ENCODE data around the gene YWHAQ. TPM values are rescaled to one million over a fixed set of nuclear protein-coding genes. Genes with fewer than 3 reads are reported as not detected.

Gene YWHAQ
- total RNA-seq, 1 donor from 2014 or later: 408 TPM

DNA sequence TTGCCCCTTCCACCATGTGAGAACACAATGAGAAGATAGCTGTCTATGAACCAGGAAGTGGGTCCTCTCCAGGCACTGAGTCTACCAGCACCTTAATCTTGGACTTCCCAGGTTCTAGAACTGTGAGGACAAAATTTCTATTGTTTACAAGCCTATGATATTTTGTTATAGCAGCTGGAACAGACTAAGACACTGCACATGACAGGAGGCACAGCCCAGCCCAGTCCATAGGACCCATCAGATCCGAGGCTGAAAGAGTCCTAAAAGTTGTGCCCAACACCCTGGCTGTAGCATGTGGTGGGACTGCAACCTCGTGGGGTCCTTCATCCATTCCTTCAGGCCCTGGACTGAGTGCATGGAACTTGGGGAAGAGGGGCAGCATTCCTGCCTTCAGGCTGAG is 48.4 kb upstream of the YWHAQ start:
- no peaks in the 10 kb centered on the region for H3K79me2 ChIP-seq (ENCODE audit: insufficient read depth, low read length)
- no peak overlapping the region for H3K4me3 ChIP-seq (ENCODE audit: insufficient read depth, low read depth, low read length)
- no peak overlapping the region for H3K9ac ChIP-seq (ENCODE audit: low read length)
- peaks cover 2% of the 10 kb centered on the region for H3K9me3 Mint-ChIP-seq (ENCODE audit: unreplicated experiment)
- DNase-seq (ENCODE audit: low read depth) (no peak), FAIRE-seq (no peak)
- H3K36me3 ChIP-seq (ENCODE audit: insufficient read depth, low read length): no peaks in the 10 kb centered on the region
- no peaks in the 10 kb centered on the region for H3K36me3 Mint-ChIP-seq (ENCODE audit: low read depth, unreplicated experiment)
- no peaks in the 10 kb centered on the region for H4K20me1 ChIP-seq (ENCODE audit: insufficient read depth, low read length)
- TF ChIP-seq, protein P1, sequence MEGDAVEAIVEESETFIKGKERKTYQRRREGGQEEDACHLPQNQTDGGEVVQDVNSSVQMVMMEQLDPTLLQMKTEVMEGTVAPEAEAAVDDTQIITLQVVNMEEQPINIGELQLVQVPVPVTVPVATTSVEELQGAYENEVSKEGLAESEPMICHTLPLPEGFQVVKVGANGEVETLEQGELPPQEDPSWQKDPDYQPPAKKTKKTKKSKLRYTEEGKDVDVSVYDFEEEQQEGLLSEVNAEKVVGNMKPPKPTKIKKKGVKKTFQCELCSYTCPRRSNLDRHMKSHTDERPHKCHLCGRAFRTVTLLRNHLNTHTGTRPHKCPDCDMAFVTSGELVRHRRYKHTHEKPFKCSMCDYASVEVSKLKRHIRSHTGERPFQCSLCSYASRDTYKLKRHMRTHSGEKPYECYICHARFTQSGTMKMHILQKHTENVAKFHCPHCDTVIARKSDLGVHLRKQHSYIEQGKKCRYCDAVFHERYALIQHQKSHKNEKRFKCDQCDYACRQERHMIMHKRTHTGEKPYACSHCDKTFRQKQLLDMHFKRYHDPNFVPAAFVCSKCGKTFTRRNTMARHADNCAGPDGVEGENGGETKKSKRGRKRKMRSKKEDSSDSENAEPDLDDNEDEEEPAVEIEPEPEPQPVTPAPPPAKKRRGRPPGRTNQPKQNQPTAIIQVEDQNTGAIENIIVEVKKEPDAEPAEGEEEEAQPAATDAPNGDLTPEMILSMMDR (IDR thresholded peaks at IDR 0.05; ENCODE audit: insufficient read depth, low read depth, low read length): no peak
- no peak for TF ChIP-seq EZH2 (IDR thresholded peaks at IDR 0.05; ENCODE audit: insufficient read depth, low read length)
- no peak overlapping the region for H3K4me3 Mint-ChIP-seq (ENCODE audit: unreplicated experiment)
- no peak overlapping the region for H3K27ac ChIP-seq (ENCODE audit: low read depth, low read length)
- H3K27me3 ChIP-seq (ENCODE audit: insufficient read depth, low read length): no peaks in the 10 kb centered on the region
- H3K27me3 Mint-ChIP-seq (ENCODE audit: low read depth, unreplicated experiment): no peaks in the 10 kb centered on the region
- H3K4me1 ChIP-seq (ENCODE audit: insufficient read depth, low read length): peaks cover 22% of the 10 kb centered on the region
- H3K4me2 ChIP-seq (ENCODE audit: low read length): no peak overlapping the region
- H2AFZ ChIP-seq (ENCODE audit: low read depth, low read length): no peak overlapping the region
- H3K4me1 Mint-ChIP-seq (ENCODE audit: low read depth, unreplicated experiment): peaks cover 22% of the 10 kb centered on the region
- no peak overlapping the region for H3K27ac Mint-ChIP-seq (ENCODE audit: unreplicated experiment)
- H3K9me3 ChIP-seq (ENCODE audit: insufficient read depth, low read depth, low read length): no peaks in the 10 kb centered on the region

DNA sequence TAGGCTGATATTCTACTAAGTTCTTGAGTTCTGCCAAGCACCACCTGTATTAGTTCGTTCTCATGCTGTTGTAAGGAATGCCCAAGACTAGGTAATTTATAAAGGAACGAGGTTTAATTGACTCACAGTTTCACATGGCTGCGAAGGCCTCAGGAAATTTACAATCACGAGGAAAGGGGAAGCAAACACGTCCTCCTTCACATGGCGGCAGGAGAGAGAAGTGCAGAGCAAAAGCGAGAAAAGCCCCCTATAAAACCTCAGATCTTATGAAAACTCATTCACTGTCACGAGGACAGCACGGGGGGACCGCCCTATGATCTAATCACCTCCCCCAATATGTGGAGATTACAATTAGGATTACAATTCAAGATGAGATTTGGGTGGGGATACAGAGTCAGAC is 47.7 kb upstream of the YWHAQ start:
- Mint-ChIP-seq H3K9me3 (ENCODE audit: unreplicated experiment) (peaks cover 2% of the 10 kb centered on the region), H3K36me3 (ENCODE audit: low read depth, unreplicated experiment) (no peaks in the 10 kb centered on the region), H3K27ac (ENCODE audit: unreplicated experiment) (no peak overlapping the region), H3K27me3 (ENCODE audit: low read depth, unreplicated experiment) (no peaks in the 10 kb centered on the region), H3K4me1 (ENCODE audit: low read depth, unreplicated experiment) (peaks cover 22% of the 10 kb centered on the region), H3K4me3 (ENCODE audit: unreplicated experiment) (no peak overlapping the region)
- Histone ChIP-seq H3K9ac (ENCODE audit: low read length) (no peak overlapping the region), H3K4me3 (ENCODE audit: insufficient read depth, low read depth, low read length) (no peak overlapping the region), H3K36me3 (ENCODE audit: insufficient read depth, low read length) (no peaks in the 10 kb centered on the region), H3K27ac (ENCODE audit: low read depth, low read length) (no peak overlapping the region), H4K20me1 (ENCODE audit: insufficient read depth, low read length) (no peaks in the 10 kb centered on the region), H3K79me2 (ENCODE audit: insufficient read depth, low read length) (no peaks in the 10 kb centered on the region), H3K4me2 (ENCODE audit: low read length) (no peak overlapping the region), H3K27me3 (ENCODE audit: insufficient read depth, low read length) (no peaks in the 10 kb centered on the region), H2AFZ (ENCODE audit: low read depth, low read length) (no peak overlapping the region), H3K4me1 (ENCODE audit: insufficient read depth, low read length) (peaks cover 22% of the 10 kb centered on the region), H3K9me3 (ENCODE audit: insufficient read depth, low read depth, low read length) (no peaks in the 10 kb centered on the region)
- TF ChIP-seq EZH2 (IDR thresholded peaks at IDR 0.05; ENCODE audit: insufficient read depth, low read length): no peak
- TF ChIP-seq, protein P1 (IDR thresholded peaks at IDR 0.05; ENCODE audit: insufficient read depth, low read depth, low read length): no peak
- no peak for FAIRE-seq
- no peak for DNase-seq (ENCODE audit: low read depth)

DNA sequence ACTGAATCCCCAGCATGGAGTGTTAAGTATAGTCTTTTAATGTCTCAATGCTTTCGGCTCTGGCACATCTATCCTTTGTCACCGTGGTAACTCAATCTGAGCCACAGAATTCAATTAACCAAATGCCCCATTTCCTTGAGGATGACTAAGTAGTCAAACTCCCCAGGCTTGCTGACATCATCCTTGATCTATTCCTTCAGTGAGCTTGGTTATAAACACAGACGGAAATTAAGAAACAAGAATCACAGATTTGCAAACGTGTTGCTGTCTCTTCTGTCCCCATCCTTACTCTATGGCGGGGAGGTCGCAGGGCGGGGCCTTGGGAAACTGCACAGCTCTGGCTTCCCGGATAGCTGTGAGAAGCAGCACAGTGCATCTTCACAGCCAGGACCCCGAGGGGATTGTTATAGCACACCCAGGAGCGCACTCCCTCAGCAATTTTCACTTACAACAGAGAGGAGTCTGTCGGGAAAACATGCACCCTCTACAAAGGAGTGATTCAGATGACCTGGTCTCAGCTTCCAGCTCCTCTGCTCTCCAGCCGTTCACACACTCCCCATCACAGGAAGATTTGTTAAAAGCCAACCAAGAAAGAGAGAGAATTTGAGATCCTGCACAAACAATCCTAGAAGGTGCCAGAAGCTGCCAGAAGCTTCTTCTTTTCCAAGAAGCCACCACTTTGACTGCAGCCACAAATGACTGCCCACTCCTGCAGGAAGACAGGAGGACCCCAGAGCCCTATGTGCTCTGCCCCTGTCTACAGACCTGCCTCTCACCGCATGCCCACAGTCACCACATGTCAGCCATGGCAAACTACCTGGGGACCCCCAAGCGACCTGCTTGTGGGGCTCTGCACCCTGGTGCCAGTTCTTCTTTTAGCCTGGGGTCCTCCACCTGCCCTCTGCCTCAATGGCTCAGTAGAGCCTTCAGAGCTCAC is 44.9 kb upstream of the YWHAQ start:
- Mint-ChIP-seq H3K9me3 (ENCODE audit: unreplicated experiment) (peaks cover 2% of the 10 kb centered on the region), H3K27me3 (ENCODE audit: low read depth, unreplicated experiment) (no peaks in the 10 kb centered on the region), H3K4me1 (ENCODE audit: low read depth, unreplicated experiment) (peaks cover 22% of the 10 kb centered on the region), H3K36me3 (ENCODE audit: low read depth, unreplicated experiment) (no peaks in the 10 kb centered on the region), H3K4me3 (ENCODE audit: unreplicated experiment) (peak overlapping the region; percentile 73), H3K27ac (ENCODE audit: unreplicated experiment) (peak overlapping the region; percentile 94)
- Histone ChIP-seq H3K4me2 (ENCODE audit: low read length) (peak overlapping the region; percentile 87), H3K36me3 (ENCODE audit: insufficient read depth, low read length) (no peaks in the 10 kb centered on the region), H3K27ac (ENCODE audit: low read depth, low read length) (peak overlapping the region; percentile 88), H3K27me3 (ENCODE audit: insufficient read depth, low read length) (no peaks in the 10 kb centered on the region), H3K4me3 (ENCODE audit: insufficient read depth, low read depth, low read length) (peak overlapping the region; percentile 46), H3K79me2 (ENCODE audit: insufficient read depth, low read length) (no peaks in the 10 kb centered on the region), H3K4me1 (ENCODE audit: insufficient read depth, low read length) (peaks cover 22% of the 10 kb centered on the region), H3K9ac (ENCODE audit: low read length) (peak overlapping the region; percentile 78), H2AFZ (ENCODE audit: low read depth, low read length) (peak overlapping the region; percentile 62), H3K9me3 (ENCODE audit: insufficient read depth, low read depth, low read length) (no peaks in the 10 kb centered on the region), H4K20me1 (ENCODE audit: insufficient read depth, low read length) (no peaks in the 10 kb centered on the region)
- TF ChIP-seq, protein P1 (IDR thresholded peaks at IDR 0.05; ENCODE audit: insufficient read depth, low read depth, low read length): no peak
- no peak for TF ChIP-seq EZH2 (IDR thresholded peaks at IDR 0.05; ENCODE audit: insufficient read depth, low read length)
- FAIRE-seq (peak; percentile 92), DNase-seq (ENCODE audit: low read depth) (peak; percentile 97)

All from astrocyte (in vitro differentiated cells and primary cell).